Measurements from ENCODE around the gene C16orf78. TPM values are rescaled to one million over a fixed set of nuclear protein-coding genes. Genes with fewer than 3 reads are reported as not detected.

Gene C16orf78
- total RNA-seq, 2 experiments from 2014 or later, result not detected

GRCh38 chr16:49431040-49431439, 57.4 kb downstream of the C16orf78 start:
- Mint-ChIP-seq H3K4me3 (no peak overlapping the region), H3K27ac (no peak overlapping the region), H3K27me3 (peaks cover 3% of the 10 kb centered on the region), H3K9me3 (peaks cover 10% of the 10 kb centered on the region), H3K36me3 (no peaks in the 10 kb centered on the region), H3K4me1 (ENCODE audit: low read depth) (no peaks in the 10 kb centered on the region)
- intact Hi-C loops (cut with micrococcal nuclease), result no loop called here
- ChIA-PET CTCF (no interaction called here), POLR2A (no interaction called here)
- DNase-seq, result no peak

DNA sequence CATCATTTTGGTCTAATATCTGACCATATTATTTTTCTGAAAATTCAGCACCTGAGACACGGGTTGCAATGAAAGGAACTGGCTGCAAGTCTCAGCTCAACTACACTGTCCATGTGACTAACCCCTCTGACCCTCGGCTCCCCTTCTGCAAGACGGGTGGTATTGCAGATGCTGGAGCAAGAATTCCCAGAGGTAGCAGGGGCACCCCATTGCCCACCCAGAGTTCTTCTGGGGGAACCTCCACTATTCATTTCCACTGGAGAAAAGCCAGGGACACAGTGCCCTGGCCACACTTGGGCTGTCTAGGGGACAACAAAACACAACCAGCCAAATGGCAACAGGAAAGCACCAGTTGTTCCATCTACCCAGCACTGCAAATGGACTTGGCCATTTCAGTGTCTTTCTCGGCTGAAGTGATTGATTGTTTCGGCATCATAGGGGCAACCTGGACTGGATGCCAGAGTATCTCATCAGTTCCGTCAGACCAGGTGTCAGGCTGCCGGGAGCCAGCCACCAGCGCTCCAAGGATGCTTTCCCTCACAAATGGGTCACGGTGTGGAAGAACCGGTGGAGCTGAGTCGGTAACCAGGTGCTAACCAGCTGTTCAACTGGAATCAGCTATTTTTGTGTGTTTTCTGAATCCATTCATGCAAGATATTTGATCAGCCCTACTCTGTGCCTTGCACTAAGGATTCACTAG, 58.1 kb downstream of the C16orf78 start:
- Mint-ChIP-seq H3K27me3 (peaks cover 3% of the 10 kb centered on the region), H3K9me3 (peaks cover 10% of the 10 kb centered on the region), H3K27ac (no peak overlapping the region), H3K4me1 (ENCODE audit: low read depth) (no peaks in the 10 kb centered on the region), H3K36me3 (no peaks in the 10 kb centered on the region), H3K4me3 (no peak overlapping the region)
- ChIA-PET CTCF (no interaction called here), POLR2A (no interaction called here)
- intact Hi-C loops (cut with micrococcal nuclease), result no loop called here
- no peak for DNase-seq

DNA sequence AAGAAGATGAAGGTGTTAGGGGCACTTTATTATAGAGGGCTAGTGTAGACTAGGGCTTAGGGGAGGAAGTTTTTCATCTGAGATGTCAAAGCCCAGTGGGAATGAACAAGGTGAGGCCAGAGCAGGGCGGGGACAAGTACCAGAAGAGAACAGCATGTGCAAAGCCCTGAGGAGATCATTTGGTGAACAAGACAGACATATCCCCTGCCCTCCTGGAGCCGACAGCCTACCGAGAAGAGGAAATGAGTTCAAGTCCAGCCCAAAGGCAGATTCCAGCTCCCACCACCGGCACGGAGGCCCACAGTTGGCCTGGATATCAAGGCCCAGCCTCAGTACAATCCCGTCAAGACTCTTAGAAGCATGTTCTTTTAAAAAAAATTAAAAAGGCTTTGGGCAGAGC, 61.1 kb downstream of the C16orf78 start:
- Mint-ChIP-seq H3K4me3 (no peak overlapping the region), H3K4me1 (ENCODE audit: low read depth) (no peaks in the 10 kb centered on the region), H3K36me3 (no peaks in the 10 kb centered on the region), H3K27ac (no peak overlapping the region), H3K9me3 (no peaks in the 10 kb centered on the region), H3K27me3 (peaks cover 3% of the 10 kb centered on the region)
- ChIA-PET CTCF (no interaction called here), POLR2A (no interaction called here)
- intact Hi-C loops (cut with micrococcal nuclease), result no loop called here
- DNase-seq, result no peak

DNA sequence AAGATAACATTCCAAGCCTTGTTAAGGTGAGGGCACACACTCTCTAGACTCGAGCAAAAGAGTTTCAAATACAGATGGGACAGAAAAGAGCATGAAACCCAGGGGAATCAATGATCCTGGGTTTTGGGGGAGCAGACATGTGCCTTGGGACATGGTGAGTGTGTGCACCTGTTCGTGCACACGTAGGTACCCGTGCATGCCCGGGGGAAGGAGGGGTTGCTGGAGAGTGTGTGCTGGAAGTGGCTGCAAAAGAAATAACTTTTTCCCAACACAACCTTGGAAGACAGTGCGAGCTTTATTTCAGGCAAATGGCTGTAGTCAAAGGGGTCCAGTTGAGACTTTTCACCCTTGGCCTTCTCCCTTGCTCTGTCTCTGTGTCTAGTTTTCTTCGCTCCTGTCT, 62.6 kb downstream of the C16orf78 start:
- Mint-ChIP-seq H3K4me3 (no peak overlapping the region), H3K4me1 (ENCODE audit: low read depth) (peaks cover 4% of the 10 kb centered on the region), H3K9me3 (no peaks in the 10 kb centered on the region), H3K27ac (no peak overlapping the region), H3K36me3 (no peaks in the 10 kb centered on the region), H3K27me3 (peaks cover 3% of the 10 kb centered on the region)
- DNase-seq, result no peak
- ChIA-PET POLR2A (no interaction called here), CTCF (no interaction called here)
- intact Hi-C loops (cut with micrococcal nuclease), result no loop called here

DNA sequence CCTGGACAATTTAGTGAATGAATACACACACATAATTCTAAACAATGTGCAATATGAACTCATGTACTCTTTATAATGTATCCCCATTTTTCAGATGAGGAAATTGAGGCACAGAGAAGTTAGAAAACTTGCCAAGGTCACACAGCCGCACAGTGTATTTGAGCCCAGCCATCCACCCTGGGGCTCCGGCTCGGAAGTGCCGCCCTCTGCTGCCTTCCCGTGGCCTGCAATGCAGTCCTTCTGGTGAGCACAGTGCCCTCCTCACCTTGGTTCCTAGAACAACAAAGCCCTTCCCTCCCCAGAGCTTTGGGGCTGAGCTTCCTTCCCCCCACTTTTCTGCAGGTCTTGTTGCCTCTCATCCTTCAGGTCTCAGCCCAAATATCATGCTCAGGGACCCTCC, 63.7 kb downstream of the C16orf78 start:
- CTCF ChIA-PET, result interaction anchor here (1.2 kb wide), 1 partner anchor 439 kb away, joined by 3 read pairs; no protein-coding TSS in a partner anchor
- no peak overlapping the region for H3K4me3 Mint-ChIP-seq
- no peak for DNase-seq
- POLR2A ChIA-PET, result no interaction called here
- intact Hi-C loops (cut with micrococcal nuclease), result no loop called here
- H3K27me3 Mint-ChIP-seq, result peaks cover 2% of the 10 kb centered on the region
- H3K4me1 Mint-ChIP-seq (ENCODE audit: low read depth), result peaks cover 13% of the 10 kb centered on the region
- H3K36me3 Mint-ChIP-seq, result no peaks in the 10 kb centered on the region
- no peaks in the 10 kb centered on the region for H3K9me3 Mint-ChIP-seq
- no peak overlapping the region for H3K27ac Mint-ChIP-seq

- DNase-seq, result no peak
- ChIA-PET CTCF (no interaction called here), POLR2A (no interaction called here)
- no peaks in the 10 kb centered on the region for H3K9me3 Mint-ChIP-seq
- no peaks in the 10 kb centered on the region for H3K36me3 Mint-ChIP-seq
- no peak overlapping the region for H3K4me3 Mint-ChIP-seq
- H3K27me3 Mint-ChIP-seq, result no peaks in the 10 kb centered on the region
- intact Hi-C loops (cut with micrococcal nuclease), result no loop called here
- H3K4me1 Mint-ChIP-seq (ENCODE audit: low read depth), result peaks cover 13% of the 10 kb centered on the region
- H3K27ac Mint-ChIP-seq, result no peak overlapping the region
Measured at GRCh38 chr16:49439050-49439449, 65.4 kb downstream of the C16orf78 start.

GRCh38 chr16:49439676-49440075, 66.1 kb downstream of the C16orf78 start:
- POLR2A ChIA-PET, result no interaction called here
- CTCF ChIA-PET, result no interaction called here
- H3K27ac Mint-ChIP-seq, result no peak overlapping the region
- peaks cover 13% of the 10 kb centered on the region for H3K4me1 Mint-ChIP-seq (ENCODE audit: low read depth)
- H3K27me3 Mint-ChIP-seq, result no peaks in the 10 kb centered on the region
- intact Hi-C loops (cut with micrococcal nuclease), result no loop called here
- H3K36me3 Mint-ChIP-seq, result no peaks in the 10 kb centered on the region
- DNase-seq, result no peak
- no peak overlapping the region for H3K4me3 Mint-ChIP-seq
- no peaks in the 10 kb centered on the region for H3K9me3 Mint-ChIP-seq

- intact Hi-C loops (cut with micrococcal nuclease), result loop anchor here (1.0 kb wide), 2 partner anchors 22 to 153 kb away; no protein-coding TSS in a partner anchor
- ChIA-PET CTCF (no interaction called here), POLR2A (no interaction called here)
- H3K4me1 Mint-ChIP-seq (ENCODE audit: low read depth), result peaks cover 13% of the 10 kb centered on the region
- no peak for DNase-seq
- H3K4me3 Mint-ChIP-seq, result no peak overlapping the region
- H3K27ac Mint-ChIP-seq, result no peak overlapping the region
- no peaks in the 10 kb centered on the region for H3K36me3 Mint-ChIP-seq
- H3K27me3 Mint-ChIP-seq, result no peaks in the 10 kb centered on the region
- H3K9me3 Mint-ChIP-seq, result no peaks in the 10 kb centered on the region
Measured at GRCh38 chr16:49440156-49441065, 66.8 kb downstream of the C16orf78 start.

GRCh38 chr16:49441366-49441780, 67.8 kb downstream of the C16orf78 start:
- POLR2A ChIA-PET, result no interaction called here
- Mint-ChIP-seq H3K9me3 (no peaks in the 10 kb centered on the region), H3K36me3 (no peaks in the 10 kb centered on the region), H3K27me3 (no peaks in the 10 kb centered on the region), H3K27ac (no peak overlapping the region), H3K4me1 (ENCODE audit: low read depth) (peaks cover 13% of the 10 kb centered on the region), H3K4me3 (peak overlapping the region; percentile 21)
- DNase-seq, result peak; percentile 83
- intact Hi-C loops (cut with micrococcal nuclease), result loop anchor here (1.0 kb wide), 2 partner anchors 21 to 152 kb away; no protein-coding TSS in a partner anchor
- CTCF ChIA-PET, result no interaction called here

DNA sequence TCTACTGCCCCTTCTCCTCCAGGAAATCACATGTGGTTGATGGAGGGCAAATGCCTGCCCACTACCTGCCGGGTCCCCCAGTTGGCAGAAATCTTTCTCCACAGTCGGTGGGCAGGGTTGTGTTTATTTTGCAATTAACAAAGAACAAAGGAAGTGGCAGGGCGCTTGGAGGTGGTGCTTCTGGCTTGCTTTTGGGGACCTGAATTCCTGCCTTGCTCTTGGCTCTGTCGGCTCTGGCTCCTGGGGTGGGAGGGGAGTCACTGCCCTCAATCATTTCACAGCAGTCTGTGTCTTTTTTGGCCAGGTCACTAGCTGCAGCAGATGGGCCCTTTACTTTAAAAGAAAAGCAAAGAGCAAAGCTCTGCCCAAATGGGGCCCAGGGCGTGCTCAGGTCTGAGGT, 69.2 kb downstream of the C16orf78 start:
- ChIA-PET CTCF (no interaction called here), POLR2A (no interaction called here)
- Mint-ChIP-seq H3K4me1 (ENCODE audit: low read depth) (peaks cover 13% of the 10 kb centered on the region), H3K4me3 (no peak overlapping the region), H3K27ac (no peak overlapping the region), H3K36me3 (no peaks in the 10 kb centered on the region), H3K9me3 (no peaks in the 10 kb centered on the region), H3K27me3 (no peaks in the 10 kb centered on the region)
- intact Hi-C loops (cut with micrococcal nuclease), result no loop called here
- DNase-seq, result no peak

GRCh38 chr16:49443576-49443975, 70.0 kb downstream of the C16orf78 start:
- no peaks in the 10 kb centered on the region for H3K27me3 Mint-ChIP-seq
- CTCF ChIA-PET, result no interaction called here
- H3K9me3 Mint-ChIP-seq, result no peaks in the 10 kb centered on the region
- no peak overlapping the region for H3K27ac Mint-ChIP-seq
- intact Hi-C loops (cut with micrococcal nuclease), result no loop called here
- H3K4me1 Mint-ChIP-seq (ENCODE audit: low read depth), result peaks cover 13% of the 10 kb centered on the region
- H3K36me3 Mint-ChIP-seq, result no peaks in the 10 kb centered on the region
- POLR2A ChIA-PET, result no interaction called here
- no peak overlapping the region for H3K4me3 Mint-ChIP-seq
- no peak for DNase-seq

DNA sequence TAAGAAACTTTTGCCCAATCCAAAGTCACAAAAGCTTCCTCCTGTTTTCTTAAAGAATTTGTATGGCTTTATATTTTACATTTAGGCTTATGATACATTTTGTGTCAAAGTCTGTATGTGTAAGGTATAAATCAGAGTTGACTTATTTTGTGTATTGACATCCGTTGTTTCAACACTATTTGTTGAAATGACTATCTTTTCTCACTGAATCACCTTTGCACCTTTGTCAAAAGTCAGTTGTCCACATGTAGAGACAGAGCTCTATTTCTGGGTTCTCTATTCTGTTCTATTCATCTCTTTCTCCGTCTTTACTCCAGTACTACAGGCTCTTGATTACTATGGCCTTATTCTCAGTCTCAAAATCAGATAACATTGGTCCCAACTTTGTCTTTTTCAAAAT, 73.2 kb downstream of the C16orf78 start:
- no peaks in the 10 kb centered on the region for H3K36me3 Mint-ChIP-seq
- DNase-seq, result no peak
- peaks cover 3% of the 10 kb centered on the region for H3K4me1 Mint-ChIP-seq (ENCODE audit: low read depth)
- ChIA-PET CTCF (no interaction called here), POLR2A (no interaction called here)
- H3K27me3 Mint-ChIP-seq, result no peaks in the 10 kb centered on the region
- no peak overlapping the region for H3K4me3 Mint-ChIP-seq
- H3K9me3 Mint-ChIP-seq, result no peaks in the 10 kb centered on the region
- no peak overlapping the region for H3K27ac Mint-ChIP-seq
- intact Hi-C loops (cut with micrococcal nuclease), result no loop called here
